Measurements from ENCODE around the gene LHFPL3. TPM values are rescaled to one million over a fixed set of nuclear protein-coding genes. Genes with fewer than 3 reads are reported as not detected.

LHFPL3 gene
- total RNA-seq, 1 experiment from 2014 or later, result not detected

DNA sequence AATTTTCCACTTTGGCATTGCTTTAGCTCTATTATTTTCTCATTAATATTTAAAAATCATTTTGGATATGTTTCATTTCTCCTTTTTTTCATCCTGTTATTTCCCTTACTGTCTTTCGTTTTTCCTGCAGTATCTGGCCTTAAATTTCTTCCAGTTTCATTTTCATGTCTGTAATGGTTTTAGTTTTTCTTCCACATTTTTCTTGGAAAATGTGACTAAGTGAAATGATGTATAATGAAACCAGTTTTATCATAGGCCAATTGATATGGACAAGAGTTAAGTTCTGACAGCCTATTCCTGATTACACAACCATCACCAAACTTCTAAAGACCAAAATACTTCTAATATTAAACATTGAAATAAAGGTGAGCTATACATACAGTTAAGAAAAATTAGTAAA lies 158.5 kb downstream of the LHFPL3 start:
- BruUV-seq (replicated peaks), result no TSS peak
- POLR2A ChIA-PET, result no interaction called here
- ATAC-seq, result no peak

DNA sequence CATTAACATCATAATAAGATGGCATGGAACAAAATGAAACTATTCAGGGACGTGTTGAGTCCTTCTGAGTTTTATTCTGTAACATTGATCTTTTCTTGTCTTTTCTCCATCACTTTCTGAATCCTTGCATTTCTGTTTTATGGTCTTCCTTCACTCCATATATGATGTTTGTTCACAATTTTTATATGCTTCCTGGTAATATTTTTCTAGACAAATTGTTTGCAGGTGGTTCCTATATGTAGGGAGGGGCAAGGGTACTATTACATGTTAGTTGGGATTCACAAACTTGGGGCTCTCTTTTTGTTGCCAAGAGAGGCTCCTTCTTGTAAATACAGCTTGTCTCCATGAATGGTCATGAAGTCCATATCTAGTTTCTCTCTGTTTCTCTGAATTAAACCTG lies 159.2 kb downstream of the LHFPL3 start:
- Histone ChIP-seq H3K4me3 (replicated peaks in 1 of 2; ENCODE audit: low read depth in 1 of 2, low read length in 2 of 2) (no peak overlapping the region), H3K27ac (ENCODE audit: low read depth, low read length) (no peak overlapping the region), H3K9ac (ENCODE audit: low read length) (no peak overlapping the region), H3K36me3 (ENCODE audit: control insufficient read depth in 1 of 2, insufficient read depth in 2 of 2, low read length in 2 of 2) (no peaks in the 10 kb centered on the region), H4K20me1 (ENCODE audit: insufficient read depth) (no peaks in the 10 kb centered on the region), H3K9me3 (ENCODE audit: control insufficient read depth in 1 of 2, insufficient read depth in 1 of 2, low read depth in 1 of 2, low read length in 2 of 2) (no peaks in the 10 kb centered on the region), H3K27me3 (ENCODE audit: insufficient read depth, low read length) (no peaks in the 10 kb centered on the region), H3K79me2 (ENCODE audit: insufficient read depth, low read length) (no peaks in the 10 kb centered on the region), H2AFZ (ENCODE audit: low read depth, low read length, poor library complexity, severe bottlenecking) (no peak overlapping the region), H3K4me1 (ENCODE audit: control insufficient read depth in 1 of 2, insufficient read depth in 2 of 2, low read length in 2 of 2) (no peaks in the 10 kb centered on the region), H3K4me2 (ENCODE audit: low read length) (no peak overlapping the region), H3K9me2 (ENCODE audit: insufficient read depth) (no peaks in the 10 kb centered on the region)
- no peak for ATAC-seq
- CTCF ChIA-PET, result no interaction called here
- RAD21 ChIA-PET (ENCODE audit: low non-redundant PET in 1 of 2, low total read pairs in 2 of 2, uncharacterized antibody in 2 of 2, unreplicated experiment in 2 of 2), result no interaction called here
- intact Hi-C loops (cut with micrococcal nuclease), result no loop called here
- DNase-seq (ENCODE audit: low read depth, low spot score), result no peak
- no TSS peak for BruUV-seq (replicated peaks)
- POLR2A ChIA-PET, result no interaction called here
- no peak for TF ChIP-seq CBX3 (IDR thresholded peaks at IDR 0.05; ENCODE audit: low read depth)
- TF ChIP-seq, protein P1, sequence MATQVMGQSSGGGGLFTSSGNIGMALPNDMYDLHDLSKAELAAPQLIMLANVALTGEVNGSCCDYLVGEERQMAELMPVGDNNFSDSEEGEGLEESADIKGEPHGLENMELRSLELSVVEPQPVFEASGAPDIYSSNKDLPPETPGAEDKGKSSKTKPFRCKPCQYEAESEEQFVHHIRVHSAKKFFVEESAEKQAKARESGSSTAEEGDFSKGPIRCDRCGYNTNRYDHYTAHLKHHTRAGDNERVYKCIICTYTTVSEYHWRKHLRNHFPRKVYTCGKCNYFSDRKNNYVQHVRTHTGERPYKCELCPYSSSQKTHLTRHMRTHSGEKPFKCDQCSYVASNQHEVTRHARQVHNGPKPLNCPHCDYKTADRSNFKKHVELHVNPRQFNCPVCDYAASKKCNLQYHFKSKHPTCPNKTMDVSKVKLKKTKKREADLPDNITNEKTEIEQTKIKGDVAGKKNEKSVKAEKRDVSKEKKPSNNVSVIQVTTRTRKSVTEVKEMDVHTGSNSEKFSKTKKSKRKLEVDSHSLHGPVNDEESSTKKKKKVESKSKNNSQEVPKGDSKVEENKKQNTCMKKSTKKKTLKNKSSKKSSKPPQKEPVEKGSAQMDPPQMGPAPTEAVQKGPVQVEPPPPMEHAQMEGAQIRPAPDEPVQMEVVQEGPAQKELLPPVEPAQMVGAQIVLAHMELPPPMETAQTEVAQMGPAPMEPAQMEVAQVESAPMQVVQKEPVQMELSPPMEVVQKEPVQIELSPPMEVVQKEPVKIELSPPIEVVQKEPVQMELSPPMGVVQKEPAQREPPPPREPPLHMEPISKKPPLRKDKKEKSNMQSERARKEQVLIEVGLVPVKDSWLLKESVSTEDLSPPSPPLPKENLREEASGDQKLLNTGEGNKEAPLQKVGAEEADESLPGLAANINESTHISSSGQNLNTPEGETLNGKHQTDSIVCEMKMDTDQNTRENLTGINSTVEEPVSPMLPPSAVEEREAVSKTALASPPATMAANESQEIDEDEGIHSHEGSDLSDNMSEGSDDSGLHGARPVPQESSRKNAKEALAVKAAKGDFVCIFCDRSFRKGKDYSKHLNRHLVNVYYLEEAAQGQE (IDR thresholded peaks at IDR 0.05; ENCODE audit: low read depth), result no peak
- TF ChIP-seq SRF (IDR thresholded peaks at IDR 0.05; ENCODE audit: low read depth), result no peak
- TF ChIP-seq, protein P2, sequence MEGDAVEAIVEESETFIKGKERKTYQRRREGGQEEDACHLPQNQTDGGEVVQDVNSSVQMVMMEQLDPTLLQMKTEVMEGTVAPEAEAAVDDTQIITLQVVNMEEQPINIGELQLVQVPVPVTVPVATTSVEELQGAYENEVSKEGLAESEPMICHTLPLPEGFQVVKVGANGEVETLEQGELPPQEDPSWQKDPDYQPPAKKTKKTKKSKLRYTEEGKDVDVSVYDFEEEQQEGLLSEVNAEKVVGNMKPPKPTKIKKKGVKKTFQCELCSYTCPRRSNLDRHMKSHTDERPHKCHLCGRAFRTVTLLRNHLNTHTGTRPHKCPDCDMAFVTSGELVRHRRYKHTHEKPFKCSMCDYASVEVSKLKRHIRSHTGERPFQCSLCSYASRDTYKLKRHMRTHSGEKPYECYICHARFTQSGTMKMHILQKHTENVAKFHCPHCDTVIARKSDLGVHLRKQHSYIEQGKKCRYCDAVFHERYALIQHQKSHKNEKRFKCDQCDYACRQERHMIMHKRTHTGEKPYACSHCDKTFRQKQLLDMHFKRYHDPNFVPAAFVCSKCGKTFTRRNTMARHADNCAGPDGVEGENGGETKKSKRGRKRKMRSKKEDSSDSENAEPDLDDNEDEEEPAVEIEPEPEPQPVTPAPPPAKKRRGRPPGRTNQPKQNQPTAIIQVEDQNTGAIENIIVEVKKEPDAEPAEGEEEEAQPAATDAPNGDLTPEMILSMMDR (IDR thresholded peaks at IDR 0.05 in 2 of 3, conservative IDR thresholded peaks at IDR 0.05 in 1 of 3; ENCODE audit: borderline replicate concordance in 1 of 3, insufficient read depth in 1 of 3, low read depth in 2 of 3, low read length in 2 of 3), result no peak
- no peak for TF ChIP-seq ZFX (IDR thresholded peaks at IDR 0.05)
- TF ChIP-seq YY1 (IDR thresholded peaks at IDR 0.05; ENCODE audit: extremely low read depth, insufficient replicate concordance, low read depth, low read length), result no peak
- TF ChIP-seq EGR1 (IDR thresholded peaks at IDR 0.05; ENCODE audit: low read depth), result no peak
- no peak for TF ChIP-seq POLR2AphosphoS5 (IDR thresholded peaks at IDR 0.05; ENCODE audit: low read depth, low read length)

More for the DNA sequence above, 158.5 kb downstream of the LHFPL3 start:
- no peak for TF ChIP-seq JUND (IDR thresholded peaks at IDR 0.05)
- TF ChIP-seq, protein P1 (IDR thresholded peaks at IDR 0.05; ENCODE audit: low read depth), result no peak
- Histone ChIP-seq H3K4me2 (ENCODE audit: low read length) (no peak overlapping the region), H3K9ac (ENCODE audit: low read length) (no peak overlapping the region), H3K4me3 (replicated peaks in 1 of 2; ENCODE audit: low read depth in 1 of 2, low read length in 2 of 2) (no peak overlapping the region), H3K9me2 (ENCODE audit: insufficient read depth) (no peaks in the 10 kb centered on the region), H3K4me1 (ENCODE audit: control insufficient read depth in 1 of 2, insufficient read depth in 2 of 2, low read length in 2 of 2) (no peaks in the 10 kb centered on the region), H2AFZ (ENCODE audit: low read depth, low read length, poor library complexity, severe bottlenecking) (no peak overlapping the region), H3K27ac (ENCODE audit: low read depth, low read length) (no peak overlapping the region), H3K9me3 (ENCODE audit: control insufficient read depth in 1 of 2, insufficient read depth in 1 of 2, low read depth in 1 of 2, low read length in 2 of 2) (no peaks in the 10 kb centered on the region), H3K27me3 (ENCODE audit: insufficient read depth, low read length) (no peaks in the 10 kb centered on the region), H3K79me2 (ENCODE audit: insufficient read depth, low read length) (no peaks in the 10 kb centered on the region), H3K36me3 (ENCODE audit: control insufficient read depth in 1 of 2, insufficient read depth in 2 of 2, low read length in 2 of 2) (no peaks in the 10 kb centered on the region), H4K20me1 (ENCODE audit: insufficient read depth) (no peaks in the 10 kb centered on the region)
- RAD21 ChIA-PET (ENCODE audit: low non-redundant PET in 1 of 2, low total read pairs in 2 of 2, uncharacterized antibody in 2 of 2, unreplicated experiment in 2 of 2), result interaction anchor here in 1 of 2 experiments (0.5 kb wide), 1 partner anchor 432 kb away, joined by 3 read pairs; no protein-coding TSS in a partner anchor
- intact Hi-C loops (cut with micrococcal nuclease), result no loop called here
- CTCF ChIA-PET, result no interaction called here
- no peak for DNase-seq (ENCODE audit: low read depth, low spot score)
